Osteocyte (in vitro differentiated cells): ENCODE results near the gene MTMR11. TPM values are rescaled to one million over a fixed set of nuclear protein-coding genes. Genes with fewer than 3 reads are reported as not detected.
A peak's percentile ranks its signal among the peaks of the same experiment; 100 is the strongest.

Experiments used
- DNase-seq: peaks from one replicate; pipeline ENCODE4 v3.0.0; 2021; ENCODE audit warnings: mixed read lengths; ENCODE audit not compliant: unreplicated experiment; ENCODE audit errors: extremely low spot score
- H3K27ac Mint-ChIP-seq: one replicate; pipeline ENCODE4 v1.8.0; 2021; ENCODE audit warnings: mild to moderate bottlenecking, mixed read lengths; ENCODE audit not compliant: unreplicated experiment
- H3K27me3 Mint-ChIP-seq: one replicate; pipeline ENCODE4 v1.8.0; 2021; ENCODE audit warnings: mixed read lengths; ENCODE audit not compliant: unreplicated experiment
- H3K36me3 Mint-ChIP-seq: one replicate; pipeline ENCODE4 v1.8.0; 2021; ENCODE audit warnings: mixed read lengths; ENCODE audit not compliant: unreplicated experiment
- H3K4me1 Mint-ChIP-seq: one replicate; pipeline ENCODE4 v1.8.0; 2021; ENCODE audit warnings: mixed read lengths; ENCODE audit not compliant: unreplicated experiment
- H3K4me3 Mint-ChIP-seq: one replicate; pipeline ENCODE4 v1.8.0; 2021; ENCODE audit warnings: mild to moderate bottlenecking, moderate library complexity, mixed read lengths; ENCODE audit not compliant: unreplicated experiment
- H3K9me3 Mint-ChIP-seq: one replicate; pipeline ENCODE4 v1.8.0; 2021; ENCODE audit warnings: mixed read lengths; ENCODE audit not compliant: unreplicated experiment
- CTCF ChIP-seq: fragments of 200-600 bp; sonication (generic); IDR thresholded peaks from 2 replicates; pipeline ENCODE4 v1.5.0; 2021; ENCODE audit warnings: antibody characterized with exemption, mild to moderate bottlenecking, moderate library complexity
- total RNA-seq: library from RNA; stranded (reverse); gene quantifications from 2 replicates; pipeline ENCODE4 v1.2.1, GENCODE V29; 2021

MTMR11 gene
- total RNA-seq, 1 donor from 2014 or later = 14.8 TPM

DNA sequence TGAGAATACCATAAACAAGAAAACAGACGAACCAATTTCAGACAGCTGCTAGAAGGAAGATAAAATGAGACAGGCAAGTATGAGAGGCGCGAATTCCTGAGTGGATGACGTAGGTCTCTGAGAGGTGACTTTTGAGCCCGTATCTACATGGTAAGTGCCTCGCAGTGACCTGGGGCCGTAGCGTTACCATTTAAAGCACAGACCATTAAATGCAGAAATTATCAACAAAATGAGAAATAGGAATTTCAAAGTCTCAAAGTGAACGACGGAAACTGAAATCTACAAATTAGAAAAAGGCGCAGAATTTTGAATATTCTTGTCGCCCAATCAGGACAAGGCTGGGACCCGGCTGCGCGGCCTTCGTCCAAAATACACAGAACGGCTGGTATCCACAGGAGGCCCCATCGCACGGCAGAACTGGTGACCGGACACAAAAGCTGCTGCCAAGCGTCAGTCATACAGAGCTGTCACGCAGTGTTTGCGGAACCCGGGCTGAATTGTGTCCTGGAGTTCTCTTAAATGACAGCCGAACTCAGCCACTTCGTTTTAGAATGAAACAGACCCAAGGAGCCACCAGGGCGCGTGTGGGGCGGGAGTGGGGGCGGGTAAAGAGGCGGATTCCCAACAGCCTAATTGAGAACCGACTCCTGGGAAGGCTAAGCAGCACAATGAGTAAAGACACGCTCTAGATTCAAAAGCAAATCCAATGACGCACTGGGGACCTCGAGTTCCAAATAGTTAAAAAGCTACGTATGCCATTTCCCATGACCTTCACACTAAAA lies 51.1 kb downstream of the MTMR11 start:
- no peaks in the 10 kb centered on the region for H3K9me3 Mint-ChIP-seq
- H3K27ac Mint-ChIP-seq = no peak overlapping the region
- H3K4me1 Mint-ChIP-seq = peaks cover 3% of the 10 kb centered on the region
- no peaks in the 10 kb centered on the region for H3K27me3 Mint-ChIP-seq
- H3K36me3 Mint-ChIP-seq = no peaks in the 10 kb centered on the region
- no peak for TF ChIP-seq CTCF
- no peak overlapping the region for H3K4me3 Mint-ChIP-seq
- peak; percentile 93 for DNase-seq

- Mint-ChIP-seq H3K27ac (no peak overlapping the region), H3K27me3 (no peaks in the 10 kb centered on the region), H3K4me1 (peaks cover 1% of the 10 kb centered on the region), H3K36me3 (no peaks in the 10 kb centered on the region), H3K9me3 (no peaks in the 10 kb centered on the region), H3K4me3 (no peak overlapping the region)
- no peak for TF ChIP-seq CTCF
- peak; percentile 11 for DNase-seq
Measured at GRCh38 chr1:149884433-149885338, 52.0 kb downstream of the MTMR11 start.

DNA sequence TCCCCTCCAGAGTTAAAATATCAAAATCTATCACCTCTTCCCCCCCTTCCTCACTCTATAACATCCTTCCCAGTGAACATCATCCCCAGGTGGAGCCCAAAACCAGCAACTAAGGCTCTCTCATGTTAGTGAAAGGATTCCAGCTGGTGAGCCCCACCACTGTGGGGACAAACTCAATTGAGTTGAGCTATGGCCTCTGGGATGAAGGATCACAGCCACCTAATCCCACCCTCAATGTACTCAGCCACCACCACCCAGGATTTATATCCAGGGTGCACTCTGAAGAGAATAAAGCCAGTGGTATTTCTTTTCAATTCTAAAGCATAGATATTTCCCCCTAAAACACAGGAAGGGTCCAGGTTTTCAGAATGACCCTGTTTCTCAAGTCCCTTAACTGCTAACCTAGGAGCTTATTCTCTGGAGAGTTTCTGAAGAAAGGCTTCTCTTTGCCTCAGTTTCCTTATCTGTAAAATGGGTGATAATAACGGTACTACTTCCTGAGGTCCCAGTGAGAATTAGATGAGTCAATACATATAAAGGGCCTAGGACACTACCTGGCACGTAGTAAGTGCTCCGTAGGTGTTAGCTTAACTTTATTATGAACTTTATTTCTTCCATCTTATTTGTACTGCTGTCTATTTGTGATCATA lies 53.0 kb downstream of the MTMR11 start:
- no peak overlapping the region for H3K27ac Mint-ChIP-seq
- no peaks in the 10 kb centered on the region for H3K9me3 Mint-ChIP-seq
- H3K36me3 Mint-ChIP-seq = no peaks in the 10 kb centered on the region
- no peaks in the 10 kb centered on the region for H3K27me3 Mint-ChIP-seq
- DNase-seq = peak; percentile 23
- H3K4me3 Mint-ChIP-seq = no peak overlapping the region
- TF ChIP-seq CTCF = no peak
- no peaks in the 10 kb centered on the region for H3K4me1 Mint-ChIP-seq

- H3K4me3 Mint-ChIP-seq = no peak overlapping the region
- H3K27me3 Mint-ChIP-seq = no peaks in the 10 kb centered on the region
- no peak overlapping the region for H3K27ac Mint-ChIP-seq
- no peaks in the 10 kb centered on the region for H3K36me3 Mint-ChIP-seq
- H3K9me3 Mint-ChIP-seq = no peaks in the 10 kb centered on the region
- no peaks in the 10 kb centered on the region for H3K4me1 Mint-ChIP-seq
- DNase-seq = peak; percentile 23
- no peak for TF ChIP-seq CTCF
Measured at GRCh38 chr1:149881876-149882275, 54.8 kb downstream of the MTMR11 start.

- no peak for DNase-seq
- H3K27ac Mint-ChIP-seq = no peak overlapping the region
- no peaks in the 10 kb centered on the region for H3K27me3 Mint-ChIP-seq
- no peak for TF ChIP-seq CTCF
- no peaks in the 10 kb centered on the region for H3K9me3 Mint-ChIP-seq
- H3K4me1 Mint-ChIP-seq = no peaks in the 10 kb centered on the region
- H3K36me3 Mint-ChIP-seq = no peaks in the 10 kb centered on the region
- H3K4me3 Mint-ChIP-seq = no peak overlapping the region
Measured at GRCh38 chr1:149879556-149879955, 57.1 kb downstream of the MTMR11 start.
